ENCODE results near the gene C11orf24.

Gene C11orf24

DNA sequence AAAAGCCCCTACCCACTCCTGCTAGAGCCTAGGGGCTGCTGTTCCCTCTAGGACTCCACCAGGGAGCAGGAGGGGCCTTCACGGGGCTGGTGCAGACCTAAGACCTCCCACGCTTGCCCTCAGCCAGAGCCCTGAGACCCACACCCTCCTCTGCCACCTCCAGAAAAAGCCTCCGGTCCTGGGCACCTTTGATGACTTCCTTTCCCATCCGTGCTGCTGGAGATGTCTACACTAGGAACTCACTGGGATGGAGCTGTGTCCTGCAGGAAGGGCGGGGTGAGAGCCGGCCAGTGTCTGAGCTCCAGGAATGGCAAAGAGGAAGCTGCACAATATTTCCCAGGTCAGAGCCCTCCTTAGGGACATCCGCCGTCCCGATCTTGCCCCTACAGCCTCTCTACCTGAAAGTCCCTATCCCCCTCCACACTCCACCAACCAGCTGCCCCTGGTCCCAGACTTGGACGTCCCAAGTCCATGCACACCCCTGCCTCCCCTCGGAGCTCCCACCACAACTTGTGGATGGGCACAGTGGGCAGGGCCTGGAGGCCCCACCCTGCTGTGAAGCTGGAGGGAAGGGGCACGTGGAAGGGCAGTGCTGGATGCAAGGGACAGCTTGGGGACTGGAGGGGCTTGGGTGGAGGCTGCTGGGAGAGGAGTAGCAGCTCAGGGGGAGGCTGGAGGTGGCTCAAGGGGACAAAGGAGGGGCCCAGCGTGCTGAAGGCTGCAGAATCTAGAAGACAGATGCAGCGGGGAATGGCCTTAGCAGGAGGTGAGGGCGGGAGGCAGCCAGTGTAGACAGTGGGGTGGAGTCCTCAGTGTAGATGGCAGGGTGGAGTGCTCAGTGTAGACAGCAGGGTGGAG, 27.1 kb upstream of the C11orf24 start:
- DNase-seq (ENCODE audit: low spot score): no peak
- TF ChIP-seq, protein P1, sequence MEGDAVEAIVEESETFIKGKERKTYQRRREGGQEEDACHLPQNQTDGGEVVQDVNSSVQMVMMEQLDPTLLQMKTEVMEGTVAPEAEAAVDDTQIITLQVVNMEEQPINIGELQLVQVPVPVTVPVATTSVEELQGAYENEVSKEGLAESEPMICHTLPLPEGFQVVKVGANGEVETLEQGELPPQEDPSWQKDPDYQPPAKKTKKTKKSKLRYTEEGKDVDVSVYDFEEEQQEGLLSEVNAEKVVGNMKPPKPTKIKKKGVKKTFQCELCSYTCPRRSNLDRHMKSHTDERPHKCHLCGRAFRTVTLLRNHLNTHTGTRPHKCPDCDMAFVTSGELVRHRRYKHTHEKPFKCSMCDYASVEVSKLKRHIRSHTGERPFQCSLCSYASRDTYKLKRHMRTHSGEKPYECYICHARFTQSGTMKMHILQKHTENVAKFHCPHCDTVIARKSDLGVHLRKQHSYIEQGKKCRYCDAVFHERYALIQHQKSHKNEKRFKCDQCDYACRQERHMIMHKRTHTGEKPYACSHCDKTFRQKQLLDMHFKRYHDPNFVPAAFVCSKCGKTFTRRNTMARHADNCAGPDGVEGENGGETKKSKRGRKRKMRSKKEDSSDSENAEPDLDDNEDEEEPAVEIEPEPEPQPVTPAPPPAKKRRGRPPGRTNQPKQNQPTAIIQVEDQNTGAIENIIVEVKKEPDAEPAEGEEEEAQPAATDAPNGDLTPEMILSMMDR (IDR thresholded peaks at IDR 0.05; ENCODE audit: extremely low read depth, insufficient read depth, missing control alignments): no peak
- in situ Hi-C loops (cut with MboI; ENCODE audit: low pct_unique_long_range_greater_than_20kb, low sequenced_read_pairs, unreplicated experiment): loop anchor here (5.0 kb wide), 1 partner anchor 47 kb away; no protein-coding TSS in a partner anchor

DNA sequence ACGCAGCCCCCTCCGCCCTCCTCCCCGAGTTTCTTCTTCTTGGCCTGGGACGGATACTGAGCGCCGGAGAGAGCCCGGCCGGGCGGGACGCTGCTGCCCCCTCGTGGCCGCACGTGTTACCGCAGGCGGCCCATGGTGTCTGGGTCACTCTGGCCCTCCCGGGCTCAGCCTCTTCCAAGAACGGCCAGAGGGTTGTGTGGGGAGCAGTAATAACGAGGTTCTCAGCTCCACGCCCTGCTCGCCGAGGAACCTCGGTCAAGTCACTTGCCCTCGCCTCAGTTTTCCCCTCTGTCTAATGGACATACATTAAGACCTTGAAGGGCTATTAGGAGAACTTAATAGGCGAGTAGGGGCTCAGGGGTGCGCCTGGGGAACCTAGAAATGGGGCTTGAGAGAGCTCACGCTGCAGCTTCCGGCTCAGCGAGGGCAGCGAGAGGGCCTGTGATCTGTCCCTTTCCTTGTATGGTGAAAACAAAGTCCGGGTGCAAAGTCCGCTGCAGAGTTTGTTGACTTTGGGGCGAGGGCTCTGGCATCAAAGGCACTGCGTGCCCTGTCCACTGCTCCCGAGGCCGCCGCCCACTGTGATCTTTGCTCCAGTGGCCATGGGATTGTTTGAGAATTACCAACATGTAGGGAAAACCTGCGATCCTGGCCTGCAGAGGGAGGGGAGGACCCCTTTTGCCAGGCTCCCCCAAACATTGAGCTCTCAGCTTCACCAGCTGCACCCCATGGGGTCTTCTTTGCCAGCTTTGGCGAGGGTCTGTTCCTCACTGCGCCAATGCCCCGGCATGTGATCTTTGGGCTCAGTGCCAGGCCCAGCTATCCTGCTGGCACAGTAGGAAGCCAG, 26.3 kb upstream of the C11orf24 start:
- DNase-seq (ENCODE audit: low spot score): peak; percentile 87

DNA sequence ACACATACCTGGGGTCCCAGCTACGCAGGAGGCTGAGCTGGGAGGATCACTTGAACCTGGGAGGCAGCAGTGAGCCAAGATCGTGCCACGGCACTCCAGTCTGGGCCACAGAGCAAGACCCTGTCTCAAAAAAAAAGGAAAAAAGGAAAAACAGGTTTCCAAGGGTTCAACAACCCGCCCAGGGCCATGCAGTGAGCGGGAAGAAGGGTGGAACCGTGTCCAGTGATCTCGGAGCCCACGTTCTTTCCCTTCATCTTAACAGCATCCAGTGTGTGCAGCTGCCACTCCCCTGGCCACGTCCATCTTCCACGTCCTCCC, 25.7 kb upstream of the C11orf24 start:
- TF ChIP-seq, protein P1 (IDR thresholded peaks at IDR 0.05; ENCODE audit: extremely low read depth, insufficient read depth, missing control alignments): no peak
- in situ Hi-C loops (cut with MboI; ENCODE audit: low pct_unique_long_range_greater_than_20kb, low sequenced_read_pairs, unreplicated experiment): loop anchor here (5.0 kb wide), 1 partner anchor 45 kb away; no protein-coding TSS in a partner anchor
- DNase-seq (ENCODE audit: low spot score): no peak

More for the DNA sequence above, 26.3 kb upstream of the C11orf24 start:
- in situ Hi-C loops (cut with MboI; ENCODE audit: low pct_unique_long_range_greater_than_20kb, low sequenced_read_pairs, unreplicated experiment): loop anchor here (5.0 kb wide), 1 partner anchor 46 kb away; no protein-coding TSS in a partner anchor
- TF ChIP-seq, protein P1 (IDR thresholded peaks at IDR 0.05; ENCODE audit: extremely low read depth, insufficient read depth, missing control alignments): peak; percentile 98

DNA sequence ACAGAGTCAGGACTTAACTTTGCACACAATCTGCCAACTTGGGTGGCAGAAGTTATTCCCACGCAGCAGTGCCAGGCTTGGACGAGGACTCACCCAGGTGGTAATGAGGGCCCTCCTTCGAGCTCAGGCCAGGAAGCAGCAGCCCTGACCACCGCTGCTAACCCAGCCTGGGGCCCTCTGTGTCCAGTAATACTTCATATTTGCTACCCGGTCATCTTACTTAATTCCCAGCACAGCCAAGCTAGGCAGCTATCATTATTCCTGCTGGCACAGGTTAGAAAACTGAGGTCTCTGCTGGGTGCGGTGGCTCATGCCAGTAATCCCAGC, 25.2 kb upstream of the C11orf24 start:
- no peak for DNase-seq (ENCODE audit: low spot score)
- in situ Hi-C loops (cut with MboI; ENCODE audit: low pct_unique_long_range_greater_than_20kb, low sequenced_read_pairs, unreplicated experiment): loop anchor here (5.0 kb wide), 1 partner anchor 45 kb away; no protein-coding TSS in a partner anchor
- TF ChIP-seq, protein P1 (IDR thresholded peaks at IDR 0.05; ENCODE audit: extremely low read depth, insufficient read depth, missing control alignments): no peak

DNA sequence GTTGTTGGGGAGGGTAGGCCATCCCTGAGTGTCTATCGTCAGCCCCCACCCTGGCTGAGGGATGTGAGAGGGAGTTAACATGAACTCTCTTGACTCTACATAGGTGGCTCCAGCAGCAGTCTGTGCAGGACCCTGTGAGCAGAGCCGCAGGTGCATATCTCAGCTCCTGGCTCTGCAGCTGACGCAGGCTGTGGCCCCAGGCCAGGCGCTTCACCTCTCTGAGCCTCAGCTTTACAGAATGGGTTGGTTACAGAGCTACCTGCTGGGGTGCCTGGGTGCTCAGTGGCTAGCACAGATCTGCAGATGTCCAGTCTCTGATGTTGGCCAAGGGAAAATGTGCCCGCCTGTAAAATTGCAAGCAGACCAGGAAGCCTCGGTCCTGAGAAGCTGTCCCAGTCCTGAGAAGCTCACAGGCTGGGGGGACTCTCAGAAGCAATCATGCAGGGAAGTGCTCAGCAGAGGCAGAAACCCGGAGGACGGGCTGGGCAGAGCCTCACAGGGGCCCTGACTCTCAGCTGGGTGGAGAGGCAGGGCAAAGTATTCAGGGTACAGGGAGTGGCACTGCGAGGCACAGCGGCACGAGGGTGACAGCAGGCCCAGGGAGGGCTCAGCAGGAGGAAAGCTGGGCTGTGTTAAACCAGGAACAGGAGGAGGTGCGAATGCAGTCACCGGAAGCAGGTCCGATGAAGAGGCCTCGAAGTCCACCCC, 24.7 kb upstream of the C11orf24 start:
- in situ Hi-C loops (cut with MboI; ENCODE audit: low pct_unique_long_range_greater_than_20kb, low sequenced_read_pairs, unreplicated experiment): loop anchor here (5.0 kb wide), 1 partner anchor 44 kb away; no protein-coding TSS in a partner anchor
- TF ChIP-seq, protein P1 (IDR thresholded peaks at IDR 0.05; ENCODE audit: extremely low read depth, insufficient read depth, missing control alignments): no peak
- no peak for DNase-seq (ENCODE audit: low spot score)

DNA sequence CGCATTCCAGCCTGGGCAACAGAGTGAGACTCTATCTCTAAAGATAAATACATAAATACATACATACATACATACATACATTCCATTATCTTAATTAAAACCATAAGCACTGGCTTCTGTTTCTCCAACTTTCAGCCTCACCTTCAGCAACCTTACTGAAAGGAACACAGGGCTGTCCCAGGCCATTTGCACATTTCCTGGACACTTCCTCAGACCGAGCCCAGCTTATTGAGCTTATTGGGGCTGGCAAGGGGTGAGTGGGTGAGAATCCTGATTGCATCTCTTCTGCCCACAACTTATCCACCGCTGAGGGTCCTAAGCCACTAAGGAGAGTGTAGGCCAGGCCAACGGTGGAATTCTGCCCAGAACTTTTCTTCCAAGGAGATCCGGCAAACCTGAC, 24.2 kb upstream of the C11orf24 start:
- in situ Hi-C loops (cut with MboI; ENCODE audit: low pct_unique_long_range_greater_than_20kb, low sequenced_read_pairs, unreplicated experiment): loop anchor here (5.0 kb wide), 1 partner anchor 44 kb away; no protein-coding TSS in a partner anchor
- no peak for DNase-seq (ENCODE audit: low spot score)
- TF ChIP-seq, protein P1 (IDR thresholded peaks at IDR 0.05; ENCODE audit: extremely low read depth, insufficient read depth, missing control alignments): no peak
